SK-N-MC (cell line): ENCODE measurements around the gene ADGRD2.

ENCODE experiments used
- EZH2 ChIP-seq: fragments of 200-600 bp; sonication (generic); IDR thresholded peaks from one replicate; pipeline ENCODE4 v1.6.1; 2017; ENCODE audit warnings: antibody characterized with exemption
- FOXP2 ChIP-seq: optimal IDR thresholded peaks from 2 replicates; pipeline ENCODE3; 2011; ENCODE audit warnings: mild to moderate bottlenecking, moderate library complexity; ENCODE audit not compliant: insufficient read depth; ENCODE audit errors: extremely low read length, control extremely low read depth
- POLR2AphosphoS5 ChIP-seq: IDR thresholded peaks from 2 replicates; pipeline ENCODE4 v1.6.1; 2012; ENCODE audit warnings: mild to moderate bottlenecking, low read depth, low read length, borderline replicate concordance

DNA sequence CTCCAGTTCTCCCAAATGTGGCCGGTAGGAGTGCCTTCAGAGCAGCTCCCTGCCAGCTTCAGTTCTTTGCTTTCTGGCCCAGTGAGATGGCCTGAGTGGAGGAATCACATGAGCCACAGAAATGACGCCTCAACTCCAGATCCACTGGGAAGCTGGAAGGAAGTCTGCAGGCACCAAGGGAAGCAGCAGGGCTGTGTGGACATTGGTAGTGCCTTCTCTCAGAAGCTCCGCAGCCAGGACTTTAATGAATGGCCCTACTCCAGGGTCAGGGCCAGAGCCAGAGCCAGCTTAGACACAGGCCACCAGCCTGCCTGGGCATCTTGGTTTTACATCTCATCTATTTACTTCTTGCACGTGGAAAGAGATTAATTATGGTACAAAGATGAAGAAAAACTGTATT lies 23.0 kb upstream of the ADGRD2 start:
- TF ChIP-seq POLR2AphosphoS5 (no peak), EZH2 (no peak), FOXP2 (no peak)
